M059J (cell line): ENCODE measurements around the gene SLC16A2. TPM values are rescaled to one million over a fixed set of nuclear protein-coding genes. Genes with fewer than 3 reads are reported as not detected.
A peak's percentile ranks its signal among the peaks of the same experiment; 100 is the strongest.
"Not testable (repeated sequence)": the region's sequence is repeated elsewhere in the genome, so short reads cannot be mapped to it uniquely, and the experiment has no call there.

Experiments
- DNase-seq: peaks from one replicate; pipeline ENCODE4 v3.0.0-alpha.2; 2012; ENCODE audit warnings: low read depth
- total RNA-seq: library from RNA; depleted of rRNA; stranded (reverse); fragments of >200 nt; shearing (Covaris generic); gene quantifications from 2 replicates; pipeline ENCODE4 v1.2.3, GENCODE V29; 2014

Gene SLC16A2
- total RNA-seq, 1 experiment from 2014 or later = 78.7 TPM

- DNase-seq = no peak
Observed at GRCh38 chrX:74446876-74447275, 25.6 kb downstream of the SLC16A2 start.

DNA sequence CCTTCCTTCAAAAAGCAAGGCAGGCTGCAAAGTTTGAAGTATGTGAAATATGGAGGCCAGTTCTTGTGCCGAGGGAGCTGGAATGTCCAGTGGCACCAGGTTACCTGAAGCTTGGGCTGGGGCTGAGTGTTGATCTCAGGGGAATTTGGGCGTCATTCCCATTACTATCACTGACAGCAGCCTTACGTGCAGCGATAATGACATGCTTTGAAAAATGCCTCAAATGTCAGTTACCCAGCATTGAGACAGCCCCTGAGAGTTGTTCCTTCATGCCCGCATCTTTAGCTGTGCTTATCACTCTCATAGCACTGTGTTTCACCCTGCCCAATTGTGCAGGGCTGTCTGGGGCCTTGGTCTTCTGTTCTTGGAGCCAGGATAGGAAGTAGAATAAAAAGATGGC, 27.4 kb downstream of the SLC16A2 start:
- no peak for DNase-seq

DNA sequence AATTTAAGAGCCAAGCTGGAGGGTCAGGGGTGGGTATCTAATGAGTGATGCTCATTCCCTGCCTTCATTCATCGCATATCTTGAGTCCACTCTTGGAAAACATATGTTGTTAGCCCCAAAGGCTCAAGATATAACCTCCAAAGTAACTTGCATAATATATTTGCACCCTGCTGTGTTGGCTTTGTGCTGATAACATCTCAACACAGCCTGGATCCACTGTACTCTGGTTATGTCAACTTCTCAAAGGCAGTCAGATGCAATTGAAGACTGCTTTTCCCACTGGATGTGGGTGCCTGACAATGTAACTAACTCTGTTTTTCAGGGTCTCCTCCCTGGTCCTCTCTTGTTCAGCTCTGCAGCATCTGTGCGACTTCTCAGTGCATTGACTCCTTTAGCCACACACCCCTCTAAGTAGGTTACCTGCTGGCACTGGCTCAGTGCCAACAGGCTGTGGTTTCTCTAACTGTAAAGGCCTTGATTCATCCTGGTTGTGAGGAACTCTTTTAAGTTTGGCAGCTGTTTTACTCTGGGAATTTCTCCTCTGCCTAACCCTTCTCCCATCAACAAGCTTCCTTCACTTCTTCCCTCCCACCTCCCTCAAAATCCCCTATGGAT, 28.1 kb downstream of the SLC16A2 start:
- DNase-seq = peak; percentile 90

DNA sequence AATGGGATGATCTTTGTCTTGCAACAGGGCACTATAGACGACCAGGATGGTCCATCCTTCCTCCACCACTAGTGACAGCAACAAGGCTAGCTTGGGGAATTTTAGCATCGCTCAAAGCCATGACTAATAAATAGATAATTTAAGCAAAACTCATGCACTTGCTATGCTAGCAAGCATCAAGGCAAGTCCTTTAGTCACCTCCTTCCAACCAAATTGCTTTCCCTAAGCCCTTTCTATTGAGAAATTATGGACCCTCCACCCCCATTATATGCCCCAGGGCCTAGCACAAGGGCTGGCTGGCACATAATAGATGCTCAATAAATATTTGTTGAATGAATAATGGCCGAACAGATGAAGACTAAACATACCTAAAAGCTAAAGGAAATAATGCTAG, 28.6 kb downstream of the SLC16A2 start:
- peak; percentile 93 for DNase-seq

DNA sequence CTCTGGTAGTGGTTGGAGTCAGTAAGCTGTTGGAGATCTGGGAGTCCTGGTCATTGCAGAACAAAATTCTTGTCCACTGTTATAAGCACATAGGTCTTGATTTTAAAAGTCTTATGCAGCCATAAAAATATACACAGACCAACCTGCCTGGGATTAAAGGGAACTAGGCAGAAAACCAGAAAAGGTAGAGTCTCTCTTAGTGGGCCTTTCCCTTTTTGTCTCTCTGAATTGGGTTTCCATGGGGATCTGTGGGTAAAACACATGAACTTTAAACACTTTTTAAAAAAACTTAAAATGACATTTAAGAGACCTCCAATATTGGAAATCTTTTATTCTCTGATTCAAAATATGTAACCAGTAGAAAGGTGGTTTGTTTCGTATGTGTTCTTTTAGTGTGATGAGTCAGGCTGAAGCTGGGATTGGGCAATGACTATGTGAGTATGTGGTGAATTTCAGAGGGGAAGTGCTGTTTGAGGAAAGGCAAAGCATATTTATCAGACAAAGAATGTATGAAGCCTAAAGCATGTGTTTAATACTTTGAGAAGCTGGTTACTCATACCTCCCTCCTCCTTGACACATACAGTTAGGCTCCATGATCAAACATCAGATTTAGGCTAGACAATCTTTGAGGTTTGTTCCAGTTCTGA, 29.6 kb downstream of the SLC16A2 start:
- peak; percentile 96 for DNase-seq

GRCh38 chrX:74451450-74452198, 30.3 kb downstream of the SLC16A2 start:
- DNase-seq = no peak

- DNase-seq = no peak
Observed at GRCh38 chrX:74452199-74452481, 30.8 kb downstream of the SLC16A2 start.

DNA sequence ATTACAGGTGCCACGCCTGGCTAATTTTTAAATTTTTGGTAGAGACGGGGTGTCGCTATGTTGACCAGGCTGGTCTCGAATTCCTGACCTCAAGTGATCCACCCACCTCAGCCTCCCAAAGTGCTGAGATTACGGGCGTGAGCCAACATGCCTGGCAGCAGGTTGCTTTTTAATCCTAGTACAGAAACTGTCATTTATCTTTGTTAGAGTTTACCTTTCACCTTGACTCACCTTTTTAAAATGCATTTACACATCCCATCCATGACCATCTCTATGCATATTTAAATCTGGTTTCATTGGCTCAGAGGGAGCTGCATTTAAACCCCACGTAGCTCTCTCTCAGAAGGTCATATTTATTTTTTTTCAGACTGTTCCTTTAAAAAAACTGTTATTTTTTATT, 31.9 kb downstream of the SLC16A2 start:
- DNase-seq = no peak

DNA sequence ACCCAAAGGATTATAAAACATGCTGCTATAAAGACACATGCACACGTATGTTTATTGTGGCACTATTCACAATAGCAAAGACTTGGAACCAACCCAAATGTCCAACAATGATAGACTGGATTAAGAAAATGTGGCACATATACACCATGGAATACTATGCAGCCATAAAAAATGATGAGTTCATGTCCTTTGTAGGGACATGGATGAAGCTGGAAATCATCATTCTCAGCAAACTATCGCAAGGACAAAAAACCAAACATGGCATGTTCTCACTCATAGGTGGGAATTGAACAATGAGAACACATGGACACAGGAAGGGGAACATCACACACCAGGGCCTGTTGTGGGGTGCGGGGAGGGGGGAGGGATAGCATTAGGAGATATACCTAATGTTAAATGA, 32.9 kb downstream of the SLC16A2 start:
- DNase-seq = not testable (repeated sequence)

GRCh38 chrX:74458736-74459135, 37.4 kb downstream of the SLC16A2 start:
- peak; percentile 93 for DNase-seq

GRCh38 chrX:74461384-74461783, 40.1 kb downstream of the SLC16A2 start:
- no peak for DNase-seq

- no peak for DNase-seq
Observed at GRCh38 chrX:74464722-74465121, 43.4 kb downstream of the SLC16A2 start.

GRCh38 chrX:74465424-74465823, 44.1 kb downstream of the SLC16A2 start:
- DNase-seq = peak; percentile 38

GRCh38 chrX:74467656-74468055, 46.4 kb downstream of the SLC16A2 start:
- DNase-seq = peak; percentile 57

DNA sequence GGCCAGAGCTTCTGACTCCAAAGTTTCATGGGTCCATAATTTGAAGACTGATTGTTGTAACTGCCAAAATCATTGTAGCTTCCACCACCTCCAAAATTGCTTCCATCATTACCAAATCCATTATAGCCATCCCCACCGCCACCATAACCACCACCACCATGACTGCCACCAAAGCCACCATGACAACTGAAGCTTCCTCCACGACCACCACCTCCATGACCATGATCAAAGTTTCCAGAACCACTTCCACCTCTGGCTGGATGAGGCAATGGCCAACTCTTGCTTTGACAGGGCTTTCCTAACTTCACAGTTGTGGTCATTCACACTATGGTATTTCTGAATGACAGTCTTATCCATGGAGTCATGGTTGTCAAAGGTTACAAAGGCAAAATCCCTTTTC, 51.8 kb downstream of the SLC16A2 start:
- DNase-seq = not testable (repeated sequence)

- peak; percentile 43 for DNase-seq
Observed at GRCh38 chrX:74490247-74490646, 69.0 kb downstream of the SLC16A2 start.

DNA sequence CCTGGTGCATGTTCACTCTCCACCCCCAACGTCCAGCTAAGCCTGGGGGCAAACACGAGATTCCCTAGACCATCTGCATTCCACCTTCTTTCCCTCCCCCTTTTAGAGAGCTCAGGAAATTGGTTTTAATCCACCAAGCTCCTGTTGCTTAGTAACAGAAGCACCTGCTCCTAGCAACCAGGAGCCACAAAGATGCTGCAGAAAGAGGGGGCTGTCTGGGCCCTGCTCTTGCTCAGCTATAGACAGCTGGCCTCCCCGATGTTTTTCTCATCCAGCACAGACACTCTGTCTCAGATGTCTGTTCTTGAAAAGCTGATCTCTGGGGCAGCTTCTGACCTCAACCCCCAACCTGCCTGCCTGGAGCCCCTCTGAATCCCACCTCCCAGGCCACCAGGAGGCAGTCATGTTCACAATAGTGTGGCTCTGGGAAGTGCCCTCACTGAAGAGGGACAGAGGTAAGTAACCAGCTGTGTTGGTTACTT, 71.5 kb downstream of the SLC16A2 start:
- DNase-seq = no peak

GRCh38 chrX:74493806-74494205, 72.5 kb downstream of the SLC16A2 start:
- no peak for DNase-seq

GRCh38 chrX:74498924-74499323, 77.6 kb downstream of the SLC16A2 start:
- DNase-seq = no peak

DNA sequence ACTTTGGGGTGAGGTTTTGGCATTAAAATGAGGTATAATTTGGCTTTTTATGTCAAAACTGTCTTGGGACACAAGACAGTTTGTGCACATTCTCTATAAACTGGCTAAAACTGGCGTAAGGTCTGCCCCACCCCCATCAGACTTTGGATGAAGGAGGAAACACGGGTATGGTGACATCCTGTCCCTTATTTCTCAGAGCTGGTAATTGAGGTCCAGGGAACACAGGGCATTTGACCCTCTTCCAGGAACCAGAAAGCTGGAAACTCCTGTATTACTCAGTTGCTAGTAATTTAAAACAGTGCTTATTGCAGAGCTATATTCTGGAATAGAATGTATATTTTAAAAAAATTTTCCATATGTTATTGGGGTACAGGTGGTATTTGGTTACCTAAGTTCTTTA, 78.8 kb downstream of the SLC16A2 start:
- DNase-seq = no peak

DNA sequence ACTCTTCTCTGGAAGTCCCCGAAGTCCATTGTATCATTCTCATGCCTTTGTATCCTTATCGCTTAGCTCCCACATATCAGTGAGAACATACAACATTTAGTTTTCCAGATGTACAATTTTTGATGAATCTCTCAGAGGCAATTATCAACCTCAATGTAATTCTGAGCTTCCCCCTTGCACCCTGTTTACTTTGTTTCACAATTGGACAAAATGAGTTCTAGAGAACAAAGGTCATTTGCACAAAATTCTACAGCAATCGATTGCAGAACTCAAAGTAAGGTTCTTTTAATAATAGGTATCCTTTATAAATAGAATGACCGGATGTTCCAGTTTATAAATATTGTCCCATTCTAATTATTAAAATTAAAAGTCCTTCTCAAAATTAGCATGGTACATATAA, 79.3 kb downstream of the SLC16A2 start:
- no peak for DNase-seq

- DNase-seq = no peak
Observed at GRCh38 chrX:74505437-74505836, 84.1 kb downstream of the SLC16A2 start.
